Neural cell (in vitro differentiated cells): ENCODE measurements around the gene RFTN1.

ENCODE experiments used
- EP300 ChIP-seq: fragments of 450-650 bp; conservative IDR thresholded peaks from 2 replicates; pipeline ENCODE4 v1.6.1; 2014; ENCODE audit warnings: antibody characterized with exemption, mild to moderate bottlenecking, moderate library complexity; ENCODE audit not compliant: poor library complexity, severe bottlenecking
- EZH2 ChIP-seq: fragments of 200-600, 300-800 bp; shearing (Covaris generic), sonication (generic); IDR thresholded peaks from 2 replicates; pipeline ENCODE4 v1.6.1; 2014; ENCODE audit warnings: antibody characterized with exemption, low read length, borderline replicate concordance, mild to moderate bottlenecking; ENCODE audit not compliant: insufficient read depth, poor library complexity, severe bottlenecking
- MXI1 ChIP-seq: fragments of 450-650 bp; conservative IDR thresholded peaks from 2 replicates; pipeline ENCODE4 v1.6.1; 2014; ENCODE audit warnings: antibody characterized with exemption, mild to moderate bottlenecking; ENCODE audit not compliant: poor library complexity, severe bottlenecking
- RAD21 ChIP-seq: fragments of 450-650 bp; conservative IDR thresholded peaks from 2 replicates; pipeline ENCODE4 v1.6.1; 2014; ENCODE audit warnings: antibody characterized with exemption, mild to moderate bottlenecking, moderate library complexity
- TAF1 ChIP-seq: IDR thresholded peaks from 2 replicates; pipeline ENCODE4 v1.6.1; 2012; ENCODE audit warnings: low read depth
- TF ChIP-seq, protein P1 (sequence below): fragments of 450-650 bp; IDR thresholded peaks from 2 replicates; pipeline ENCODE4 v1.5.1; 2014; ENCODE audit warnings: antibody characterized with exemption, mild to moderate bottlenecking, moderate library complexity; ENCODE audit not compliant: poor library complexity, severe bottlenecking

DNA sequence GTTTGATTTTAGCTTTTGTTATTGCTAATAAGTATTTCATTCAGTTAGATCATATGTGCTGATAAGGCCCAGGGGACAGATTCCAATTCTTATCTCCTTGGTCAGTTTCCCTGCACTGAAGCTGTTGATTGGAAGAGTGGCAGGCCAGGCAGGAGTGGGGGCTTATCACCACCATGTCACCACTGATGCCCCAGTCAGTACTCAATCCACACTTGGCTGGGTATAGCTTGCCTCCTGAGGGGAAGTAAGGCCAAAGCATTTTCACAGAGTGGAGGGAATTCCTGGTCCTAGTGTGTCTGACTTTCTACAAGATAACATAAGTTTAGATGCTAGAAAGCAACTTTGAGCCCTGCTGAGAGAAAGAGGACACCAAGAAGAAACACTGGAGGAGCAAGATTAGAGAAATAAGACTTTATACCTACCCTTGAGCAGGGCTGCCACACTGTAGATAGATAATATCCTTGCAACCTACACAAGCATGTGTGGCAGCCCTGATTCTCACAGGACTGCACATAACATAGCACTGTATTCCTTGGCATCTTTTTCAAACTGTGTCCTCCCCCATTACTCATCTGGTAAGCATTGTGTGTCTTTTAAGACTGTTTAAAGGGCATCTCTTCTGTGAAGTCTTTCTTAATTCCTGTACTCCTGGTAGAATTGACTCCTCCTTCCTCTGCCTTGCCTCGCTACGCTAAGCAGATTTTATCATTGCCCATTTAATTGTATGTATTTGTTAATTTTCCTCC lies 224.2 kb downstream of the RFTN1 start:
- TF ChIP-seq, protein P1, sequence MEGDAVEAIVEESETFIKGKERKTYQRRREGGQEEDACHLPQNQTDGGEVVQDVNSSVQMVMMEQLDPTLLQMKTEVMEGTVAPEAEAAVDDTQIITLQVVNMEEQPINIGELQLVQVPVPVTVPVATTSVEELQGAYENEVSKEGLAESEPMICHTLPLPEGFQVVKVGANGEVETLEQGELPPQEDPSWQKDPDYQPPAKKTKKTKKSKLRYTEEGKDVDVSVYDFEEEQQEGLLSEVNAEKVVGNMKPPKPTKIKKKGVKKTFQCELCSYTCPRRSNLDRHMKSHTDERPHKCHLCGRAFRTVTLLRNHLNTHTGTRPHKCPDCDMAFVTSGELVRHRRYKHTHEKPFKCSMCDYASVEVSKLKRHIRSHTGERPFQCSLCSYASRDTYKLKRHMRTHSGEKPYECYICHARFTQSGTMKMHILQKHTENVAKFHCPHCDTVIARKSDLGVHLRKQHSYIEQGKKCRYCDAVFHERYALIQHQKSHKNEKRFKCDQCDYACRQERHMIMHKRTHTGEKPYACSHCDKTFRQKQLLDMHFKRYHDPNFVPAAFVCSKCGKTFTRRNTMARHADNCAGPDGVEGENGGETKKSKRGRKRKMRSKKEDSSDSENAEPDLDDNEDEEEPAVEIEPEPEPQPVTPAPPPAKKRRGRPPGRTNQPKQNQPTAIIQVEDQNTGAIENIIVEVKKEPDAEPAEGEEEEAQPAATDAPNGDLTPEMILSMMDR: no peak
- TF ChIP-seq RAD21 (no peak), TAF1 (no peak), EZH2 (no peak), EP300 (no peak), MXI1 (no peak)
